SK-N-SH treated with all-trans-retinoic acid at 6 μM for 48 hours (cell line): ENCODE results near the gene BRD7.

Source experiments
- ATAC-seq: fragments of 200-7000 bp; cut with Tn5 transposase; 3 replicates; pipeline ENCODE4 v1.9.1; 2020; ENCODE audit warnings: mild to moderate bottlenecking, moderate library complexity
- ARNTL ChIP-seq: fragments of 450-650 bp; formaldehyde crosslinking; IDR thresholded peaks from 2 replicates; pipeline ENCODE4 v1.5.0; 2020; ENCODE audit warnings: low read depth, mild to moderate bottlenecking, moderate library complexity, borderline replicate concordance
- ESRRG ChIP-seq: fragments of 250-450 bp; sonication (Bioruptor Pico); IDR thresholded peaks from 2 replicates; pipeline ENCODE4 v1.6.1; 2021; ENCODE audit warnings: mild to moderate bottlenecking
- GLIS3 ChIP-seq: fragments of 250-450 bp; sonication (Bioruptor Pico); IDR thresholded peaks from 2 replicates; pipeline ENCODE4 v1.5.0; 2020; ENCODE audit warnings: mild to moderate bottlenecking, moderate library complexity
- ISL1 ChIP-seq: fragments of 250-450 bp; sonication (Bioruptor Pico); IDR thresholded peaks from 2 replicates; pipeline ENCODE4 v2.1.2; 2022; ENCODE audit warnings: mild to moderate bottlenecking, moderate library complexity
- PPARA ChIP-seq: fragments of 250-450 bp; sonication (Bioruptor Pico); IDR thresholded peaks from 2 replicates; pipeline ENCODE4 v1.5.0; 2020; ENCODE audit warnings: mild to moderate bottlenecking, borderline replicate concordance
- RARB ChIP-seq: fragments of 250-450 bp; sonication (Bioruptor Pico); IDR thresholded peaks from 2 replicates; pipeline ENCODE4 v1.8.0; 2021; ENCODE audit warnings: mild to moderate bottlenecking, moderate library complexity
- TCF4 ChIP-seq: fragments of 250-450 bp; sonication (Bioruptor Pico); IDR thresholded peaks from 2 replicates; pipeline ENCODE4 v1.8.0; 2021; ENCODE audit warnings: mild to moderate bottlenecking, moderate library complexity, borderline replicate concordance
- ZFP3 ChIP-seq: fragments of 250-450 bp; sonication (Bioruptor Pico); IDR thresholded peaks from 2 replicates; pipeline ENCODE4 v1.5.0; 2020; ENCODE audit warnings: mild to moderate bottlenecking, moderate library complexity
- ZFP30 ChIP-seq: fragments of 450-650 bp; formaldehyde crosslinking; IDR thresholded peaks from 2 replicates; pipeline ENCODE4 v1.5.0; 2022; ENCODE audit warnings: mild to moderate bottlenecking, moderate library complexity
- ZNF565 ChIP-seq: fragments of 450-650 bp; formaldehyde crosslinking; conservative IDR thresholded peaks from 2 replicates; pipeline ENCODE4 v1.5.0; 2020; ENCODE audit warnings: low read depth, mild to moderate bottlenecking, moderate library complexity
- ZNF70 ChIP-seq: fragments of 450-650 bp; formaldehyde crosslinking; IDR thresholded peaks from 2 replicates; pipeline ENCODE4 v1.5.0; 2020; ENCODE audit warnings: mild to moderate bottlenecking, moderate library complexity
- ZNF8 ChIP-seq: fragments of 450-650 bp; formaldehyde crosslinking; IDR thresholded peaks from 2 replicates; pipeline ENCODE4 v1.5.0; 2020; ENCODE audit warnings: mild to moderate bottlenecking, moderate library complexity
- TF ChIP-seq, protein P1 (sequence below): fragments of 250-450 bp; sonication (Bioruptor Pico); IDR thresholded peaks from 2 replicates; pipeline ENCODE4 v1.5.1; 2020; ENCODE audit warnings: low read depth, mild to moderate bottlenecking, moderate library complexity
- TF ChIP-seq, protein P2 (sequence below): fragments of 250-450 bp; sonication (Bioruptor Pico); IDR thresholded peaks from 2 replicates; pipeline ENCODE4 v1.5.1; 2021; ENCODE audit warnings: mild to moderate bottlenecking, moderate library complexity
- TF ChIP-seq, protein P3 (sequence below): fragments of 250-450 bp; sonication (Bioruptor Pico); IDR thresholded peaks from 2 replicates; pipeline ENCODE4 v1.5.0; 2020; ENCODE audit warnings: mild to moderate bottlenecking, moderate library complexity
- TF ChIP-seq, protein P4 (sequence below): fragments of 250-450 bp; sonication (Bioruptor Pico); IDR thresholded peaks from 2 replicates; pipeline ENCODE4 v1.8.0; 2020; ENCODE audit warnings: mild to moderate bottlenecking, moderate library complexity, borderline replicate concordance

The BRD7 gene

DNA sequence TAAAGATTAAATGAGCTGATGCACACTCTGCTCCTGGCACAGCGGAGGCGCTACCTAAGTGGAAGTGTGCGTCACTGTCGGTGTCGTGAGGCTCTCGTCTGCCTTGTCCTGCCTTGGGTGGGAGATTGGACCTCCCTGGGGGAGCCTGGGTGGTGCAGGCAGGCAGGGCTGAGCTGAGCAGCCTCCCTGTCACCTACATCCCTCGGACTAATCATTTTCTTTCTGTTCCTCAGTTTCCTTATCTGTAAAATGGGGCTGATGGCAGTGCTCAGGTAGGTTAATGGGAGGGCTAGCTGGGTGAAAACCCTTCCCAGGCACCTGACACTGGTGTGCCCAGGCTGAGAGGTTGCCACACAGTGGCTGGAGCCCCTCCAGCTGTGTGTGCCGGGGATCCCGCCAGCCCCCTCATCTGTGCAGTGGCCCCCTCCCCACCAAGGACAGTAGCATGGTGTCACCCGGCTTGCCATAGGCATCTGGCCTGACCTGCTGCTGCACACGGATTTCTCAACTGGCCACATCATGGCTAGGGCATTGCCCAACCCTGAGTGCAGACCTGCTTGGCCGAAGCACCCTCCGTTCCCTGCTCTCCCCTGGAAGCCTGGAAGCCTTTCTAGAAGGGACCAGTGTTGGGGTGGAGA, 98.2 kb downstream of the BRD7 start (continued):
- TF ChIP-seq, protein P1, sequence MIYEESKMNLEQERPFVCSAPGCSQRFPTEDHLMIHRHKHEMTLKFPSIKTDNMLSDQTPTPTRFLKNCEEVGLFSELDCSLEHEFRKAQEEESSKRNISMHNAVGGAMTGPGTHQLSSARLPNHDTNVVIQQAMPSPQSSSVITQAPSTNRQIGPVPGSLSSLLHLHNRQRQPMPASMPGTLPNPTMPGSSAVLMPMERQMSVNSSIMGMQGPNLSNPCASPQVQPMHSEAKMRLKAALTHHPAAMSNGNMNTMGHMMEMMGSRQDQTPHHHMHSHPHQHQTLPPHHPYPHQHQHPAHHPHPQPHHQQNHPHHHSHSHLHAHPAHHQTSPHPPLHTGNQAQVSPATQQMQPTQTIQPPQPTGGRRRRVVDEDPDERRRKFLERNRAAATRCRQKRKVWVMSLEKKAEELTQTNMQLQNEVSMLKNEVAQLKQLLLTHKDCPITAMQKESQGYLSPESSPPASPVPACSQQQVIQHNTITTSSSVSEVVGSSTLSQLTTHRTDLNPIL (CRISPR knock-in tag): no peak
- TF ChIP-seq ESRRG (CRISPR knock-in tag): no peak
- TF ChIP-seq, protein P2, sequence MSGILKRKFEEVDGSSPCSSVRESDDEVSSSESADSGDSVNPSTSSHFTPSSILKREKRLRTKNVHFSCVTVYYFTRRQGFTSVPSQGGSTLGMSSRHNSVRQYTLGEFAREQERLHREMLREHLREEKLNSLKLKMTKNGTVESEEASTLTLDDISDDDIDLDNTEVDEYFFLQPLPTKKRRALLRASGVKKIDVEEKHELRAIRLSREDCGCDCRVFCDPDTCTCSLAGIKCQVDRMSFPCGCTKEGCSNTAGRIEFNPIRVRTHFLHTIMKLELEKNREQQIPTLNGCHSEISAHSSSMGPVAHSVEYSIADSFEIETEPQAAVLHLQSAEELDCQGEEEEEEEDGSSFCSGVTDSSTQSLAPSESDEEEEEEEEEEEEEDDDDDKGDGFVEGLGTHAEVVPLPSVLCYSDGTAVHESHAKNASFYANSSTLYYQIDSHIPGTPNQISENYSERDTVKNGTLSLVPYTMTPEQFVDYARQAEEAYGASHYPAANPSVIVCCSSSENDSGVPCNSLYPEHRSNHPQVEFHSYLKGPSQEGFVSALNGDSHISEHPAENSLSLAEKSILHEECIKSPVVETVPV (CRISPR knock-in tag): no peak
- TF ChIP-seq, protein P3, sequence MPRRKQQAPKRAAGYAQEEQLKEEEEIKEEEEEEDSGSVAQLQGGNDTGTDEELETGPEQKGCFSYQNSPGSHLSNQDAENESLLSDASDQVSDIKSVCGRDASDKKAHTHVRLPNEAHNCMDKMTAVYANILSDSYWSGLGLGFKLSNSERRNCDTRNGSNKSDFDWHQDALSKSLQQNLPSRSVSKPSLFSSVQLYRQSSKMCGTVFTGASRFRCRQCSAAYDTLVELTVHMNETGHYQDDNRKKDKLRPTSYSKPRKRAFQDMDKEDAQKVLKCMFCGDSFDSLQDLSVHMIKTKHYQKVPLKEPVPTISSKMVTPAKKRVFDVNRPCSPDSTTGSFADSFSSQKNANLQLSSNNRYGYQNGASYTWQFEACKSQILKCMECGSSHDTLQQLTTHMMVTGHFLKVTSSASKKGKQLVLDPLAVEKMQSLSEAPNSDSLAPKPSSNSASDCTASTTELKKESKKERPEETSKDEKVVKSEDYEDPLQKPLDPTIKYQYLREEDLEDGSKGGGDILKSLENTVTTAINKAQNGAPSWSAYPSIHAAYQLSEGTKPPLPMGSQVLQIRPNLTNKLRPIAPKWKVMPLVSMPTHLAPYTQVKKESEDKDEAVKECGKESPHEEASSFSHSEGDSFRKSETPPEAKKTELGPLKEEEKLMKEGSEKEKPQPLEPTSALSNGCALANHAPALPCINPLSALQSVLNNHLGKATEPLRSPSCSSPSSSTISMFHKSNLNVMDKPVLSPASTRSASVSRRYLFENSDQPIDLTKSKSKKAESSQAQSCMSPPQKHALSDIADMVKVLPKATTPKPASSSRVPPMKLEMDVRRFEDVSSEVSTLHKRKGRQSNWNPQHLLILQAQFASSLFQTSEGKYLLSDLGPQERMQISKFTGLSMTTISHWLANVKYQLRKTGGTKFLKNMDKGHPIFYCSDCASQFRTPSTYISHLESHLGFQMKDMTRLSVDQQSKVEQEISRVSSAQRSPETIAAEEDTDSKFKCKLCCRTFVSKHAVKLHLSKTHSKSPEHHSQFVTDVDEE (CRISPR knock-in tag): no peak
- TF ChIP-seq ZNF8 (CRISPR knock-in tag): no peak
- TF ChIP-seq ZNF70 (CRISPR knock-in tag): no peak
- TF ChIP-seq ZNF565: no peak
- no peak for TF ChIP-seq ZFP30 (CRISPR knock-in tag)

DNA sequence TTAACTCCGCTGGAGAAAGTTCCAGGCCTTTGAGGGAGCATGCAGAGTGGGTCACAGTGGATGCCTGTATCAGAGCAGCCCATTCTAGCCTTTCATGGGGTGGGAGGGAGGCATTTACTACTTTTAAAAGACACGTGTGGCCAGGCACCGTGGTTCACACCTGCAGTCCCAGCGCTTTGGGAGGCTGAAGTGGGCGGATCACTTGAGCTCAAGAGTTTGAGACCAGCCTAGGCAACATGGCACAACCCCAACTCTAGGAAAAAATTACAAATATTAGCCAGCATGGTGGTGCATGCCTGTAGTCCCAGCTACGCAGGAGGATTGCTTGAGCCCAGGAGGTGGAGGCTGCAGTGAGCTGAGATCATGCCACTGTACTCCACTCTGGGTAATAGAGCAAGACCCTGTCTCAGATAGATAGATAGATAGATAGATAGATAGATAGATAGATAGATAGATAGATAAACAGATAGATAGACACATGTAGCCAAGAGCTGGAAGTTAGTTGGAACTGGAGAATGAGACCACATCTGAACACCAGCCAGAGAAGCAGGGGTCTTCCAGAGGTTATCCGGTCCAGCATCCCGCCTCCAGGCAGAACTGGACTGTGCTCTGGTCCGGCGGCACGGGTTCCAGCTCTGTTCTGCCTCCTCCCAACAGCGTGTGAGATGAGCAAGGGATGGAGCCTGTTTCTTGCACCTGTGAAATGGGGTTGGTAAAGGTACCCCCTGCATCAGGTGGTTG, 98.8 kb downstream of the BRD7 start:
- no peak for ATAC-seq

DNA sequence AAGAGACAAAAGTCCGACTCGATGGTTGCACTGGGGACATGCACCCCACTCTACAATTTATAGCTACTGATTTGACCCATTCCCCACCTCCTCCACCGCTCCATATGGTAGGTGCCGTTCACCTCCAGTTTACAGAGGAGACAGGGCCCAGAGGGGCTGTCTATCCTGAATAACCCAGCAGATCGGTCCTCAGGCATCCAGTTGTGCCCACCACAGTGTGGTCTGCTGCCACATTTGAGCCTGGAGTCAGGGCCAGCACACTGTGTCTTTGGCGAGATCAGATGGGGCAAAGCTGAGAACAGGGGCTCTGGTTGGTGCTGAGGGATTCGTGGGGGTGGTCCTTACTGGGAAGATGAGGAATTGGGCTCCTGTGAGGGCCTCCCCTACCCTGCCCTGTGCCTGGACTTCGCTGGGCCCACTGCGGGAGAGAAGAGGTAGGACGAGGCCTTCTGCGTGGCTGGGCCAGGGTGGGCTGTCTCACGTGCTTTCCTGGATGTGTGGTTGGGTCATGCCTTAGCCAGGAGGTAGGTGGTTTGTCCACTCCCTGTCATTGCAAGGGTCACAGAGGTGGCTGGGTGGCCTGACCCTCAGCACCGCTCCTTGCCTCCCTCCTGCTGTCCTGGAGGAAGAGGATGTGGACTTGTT, 99.6 kb downstream of the BRD7 start:
- no peak for ATAC-seq
- TF ChIP-seq, protein P2 (CRISPR knock-in tag): no peak
- TF ChIP-seq, protein P1 (CRISPR knock-in tag): no peak
- TF ChIP-seq ZFP3 (CRISPR knock-in tag): no peak
- no peak for TF ChIP-seq ZFP30 (CRISPR knock-in tag)
- TF ChIP-seq GLIS3: no peak
- TF ChIP-seq, protein P3 (CRISPR knock-in tag): no peak
- TF ChIP-seq TCF4 (CRISPR knock-in tag): no peak
- TF ChIP-seq RARB: no peak
- TF ChIP-seq ARNTL (CRISPR knock-in tag): no peak
- TF ChIP-seq, protein P4, sequence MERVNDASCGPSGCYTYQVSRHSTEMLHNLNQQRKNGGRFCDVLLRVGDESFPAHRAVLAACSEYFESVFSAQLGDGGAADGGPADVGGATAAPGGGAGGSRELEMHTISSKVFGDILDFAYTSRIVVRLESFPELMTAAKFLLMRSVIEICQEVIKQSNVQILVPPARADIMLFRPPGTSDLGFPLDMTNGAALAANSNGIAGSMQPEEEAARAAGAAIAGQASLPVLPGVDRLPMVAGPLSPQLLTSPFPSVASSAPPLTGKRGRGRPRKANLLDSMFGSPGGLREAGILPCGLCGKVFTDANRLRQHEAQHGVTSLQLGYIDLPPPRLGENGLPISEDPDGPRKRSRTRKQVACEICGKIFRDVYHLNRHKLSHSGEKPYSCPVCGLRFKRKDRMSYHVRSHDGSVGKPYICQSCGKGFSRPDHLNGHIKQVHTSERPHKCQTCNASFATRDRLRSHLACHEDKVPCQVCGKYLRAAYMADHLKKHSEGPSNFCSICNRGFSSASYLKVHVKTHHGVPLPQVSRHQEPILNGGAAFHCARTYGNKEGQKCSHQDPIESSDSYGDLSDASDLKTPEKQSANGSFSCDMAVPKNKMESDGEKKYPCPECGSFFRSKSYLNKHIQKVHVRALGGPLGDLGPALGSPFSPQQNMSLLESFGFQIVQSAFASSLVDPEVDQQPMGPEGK (CRISPR knock-in tag): no peak

More for the DNA sequence above, 98.8 kb downstream of the BRD7 start:
- TF ChIP-seq PPARA (CRISPR knock-in tag) (no peak), ZNF565 (no peak), GLIS3 (no peak), ISL1 (CRISPR knock-in tag) (no peak), ZNF70 (CRISPR knock-in tag) (no peak), RARB (no peak)
- TF ChIP-seq, protein P3 (CRISPR knock-in tag): no peak
